ENCODE data around the gene PDLIM5.

- TF ChIP-seq CTCF (conservative IDR thresholded peaks at IDR 0.05 in 1 of 2, IDR thresholded peaks at IDR 0.05 in 1 of 2; ENCODE audit: extremely low read depth in 1 of 2, insufficient read depth in 1 of 2, low read depth in 1 of 2, low read length in 2 of 2), result no peak
- TF ChIP-seq EZH2 (IDR thresholded peaks at IDR 0.05; ENCODE audit: borderline replicate concordance, low read length), result no peak
These were observed 34.8 kb upstream of the PDLIM5 start for GRCh38 chr4:94416981-94417380.

All from mammary epithelial cell (primary cell).